Cardiac septum (tissue), 1 donor: ENCODE results near the gene GMPR. TPM values are rescaled to one million over a fixed set of nuclear protein-coding genes. Genes with fewer than 3 reads are reported as not detected.

Experiments
- DNase-seq: peaks from one replicate; pipeline ENCODE4 v3.0.0-alpha.2; 2020; ENCODE audit warnings: low spot score
- intact Hi-C: fragments of 100-400 bp; cut with DNase I; formaldehyde crosslinking; loops from one replicate; pipeline ENCODE4 v1.14.0; 2022
- total RNA-seq: library from RNA; stranded (reverse); fragmentation: NEBNext Ultra II Directional; extraction: Animal tissue kit (Norgen Biotek cat#: 25700); gene quantifications from one replicate; pipeline ENCODE4 v1.2.1, GENCODE V29; 2021
- donor health status: DM: no; HTN: no; CAD: no.

GMPR gene
- total RNA-seq, 1 donor from 2014 or later = 71.0 TPM

- intact Hi-C loops = loop anchor here (5.0 kb wide), 1 partner anchor 172 kb away; no protein-coding TSS in a partner anchor
- no peak for DNase-seq
Measured at GRCh38 chr6:16335176-16335575, 96.8 kb downstream of the GMPR start.

DNA sequence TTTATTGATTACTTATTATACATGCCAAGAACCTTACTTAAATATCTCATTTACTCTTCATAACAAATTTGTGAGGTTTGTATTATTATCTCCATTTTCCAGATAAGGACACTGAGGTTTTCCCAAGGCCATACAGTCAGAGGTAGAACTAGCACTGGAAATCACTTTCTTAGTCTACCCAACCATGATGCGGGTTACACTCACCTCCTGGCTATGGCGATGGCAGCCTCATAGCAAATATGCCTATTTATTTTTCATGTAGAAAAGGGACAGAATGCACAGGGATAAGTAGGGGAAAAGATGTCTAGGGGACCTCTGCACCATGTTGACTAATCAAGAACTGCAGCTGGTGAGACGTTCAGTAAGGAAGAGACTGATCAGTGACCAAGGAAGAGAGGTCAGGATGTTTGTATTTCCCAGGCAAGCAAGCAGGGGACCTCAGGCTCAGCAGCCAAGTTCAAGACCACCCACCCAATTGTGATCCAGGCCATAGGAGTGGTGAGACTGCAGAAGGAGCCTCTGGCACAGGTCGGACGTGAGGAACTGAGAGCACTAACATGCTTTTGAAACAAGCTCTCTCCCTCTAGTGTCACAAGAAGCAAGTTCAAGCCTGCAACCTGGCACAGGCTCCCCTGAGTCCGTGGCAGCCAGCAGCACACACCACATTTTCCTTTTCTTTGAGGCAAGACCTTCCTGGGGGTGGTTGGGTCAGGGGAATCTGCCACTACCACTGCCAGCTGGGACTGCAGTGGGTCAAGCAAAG is 97.8 kb downstream of the GMPR start:
- intact Hi-C loops = loop anchor here (5.0 kb wide), 1 partner anchor 171 kb away; no protein-coding TSS in a partner anchor
- no peak for DNase-seq

DNA sequence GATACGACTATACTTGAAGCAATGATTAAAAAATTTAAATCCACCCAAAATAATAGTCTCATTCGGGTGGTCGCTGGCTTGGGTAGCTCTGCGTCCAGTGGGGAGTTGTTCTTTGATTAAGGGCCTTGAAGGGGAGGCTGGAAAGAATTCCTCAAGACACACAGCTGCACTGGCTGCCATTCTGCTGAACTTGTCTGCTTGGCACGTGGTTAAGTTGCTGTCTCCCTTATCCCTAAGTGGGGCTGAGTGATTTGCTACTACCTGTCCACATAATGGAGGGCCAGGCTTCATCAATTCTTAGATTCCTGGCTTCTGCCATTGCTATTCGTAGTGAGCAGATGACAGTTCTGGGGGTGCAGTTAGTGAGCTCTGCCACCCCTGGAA is 98.5 kb downstream of the GMPR start:
- DNase-seq = no peak
- intact Hi-C loops = loop anchor here (5.0 kb wide), 1 partner anchor 170 kb away; no protein-coding TSS in a partner anchor

- intact Hi-C loops = loop anchor here (5.0 kb wide), 1 partner anchor 170 kb away; no protein-coding TSS in a partner anchor
- peak; percentile 94 for DNase-seq
Measured at GRCh38 chr6:16337295-16337975, 99.0 kb downstream of the GMPR start.

DNA sequence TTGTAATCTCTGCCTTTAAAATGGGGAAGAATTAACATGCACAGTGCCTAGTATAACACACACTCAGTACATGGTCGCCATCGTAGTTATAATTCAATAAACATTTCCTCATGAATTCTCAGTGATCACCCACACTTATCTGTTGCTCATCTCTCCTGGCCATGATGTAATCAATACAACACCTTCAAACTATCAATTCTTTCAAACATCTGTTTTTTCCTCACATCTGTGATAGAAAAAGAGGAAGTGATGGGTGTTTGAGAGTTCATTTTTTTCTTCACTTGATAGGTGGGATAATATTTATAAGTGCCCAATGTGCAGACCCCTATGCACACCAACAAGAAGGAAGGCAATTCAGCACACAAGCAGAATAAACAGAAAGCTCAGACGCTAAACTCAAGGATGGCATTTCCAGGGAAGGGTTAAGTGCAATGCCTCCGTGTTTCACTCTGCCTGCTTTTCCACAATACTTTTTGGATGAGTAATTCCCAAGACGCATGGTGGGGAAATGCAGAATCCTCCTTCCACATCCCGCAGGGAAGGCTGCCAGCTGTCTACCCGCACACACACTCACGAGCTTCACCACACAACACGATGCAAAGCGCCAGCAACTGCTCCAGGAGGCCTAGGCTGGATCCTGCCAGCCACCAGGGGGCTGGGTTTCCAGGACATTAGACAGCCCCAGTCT is 100.3 kb downstream of the GMPR start:
- DNase-seq = no peak
- intact Hi-C loops = loop anchor here (5.0 kb wide), 1 partner anchor 169 kb away; no protein-coding TSS in a partner anchor

GRCh38 chr6:16339265-16339587 is 100.8 kb downstream of the GMPR start:
- no peak for DNase-seq
- intact Hi-C loops = loop anchor here (5.0 kb wide), 1 partner anchor 168 kb away; no protein-coding TSS in a partner anchor

- DNase-seq = no peak
- intact Hi-C loops = no loop called here
Measured at GRCh38 chr6:16343593-16343992, 105.2 kb downstream of the GMPR start.

- intact Hi-C loops = no loop called here
Measured at GRCh38 chr6:16344756-16345155, 106.4 kb downstream of the GMPR start.

More at GRCh38 chr6:16344756-16345155, 106.4 kb downstream of the GMPR start:
- DNase-seq = no peak

Other genes starting within 250 kb of the GMPR start
- gene MYLIP, start 109.5 kb upstream of the GMPR start, total RNA-seq = 17.6 TPM